Transverse colon (tissue), 4 donors: ENCODE results near the gene DENND1A. TPM values are rescaled to one million over a fixed set of nuclear protein-coding genes. Genes with fewer than 3 reads are reported as not detected.

Experiments used
- DNase-seq: peaks from one replicate; pipeline ENCODE4 v3.0.0-alpha.2; 2019
- H3K27ac ChIP-seq, 4 donors: fragments of 200-600 bp; sonication (generic); 2 replicates each; pipeline ENCODE4 v1.5.1; 2016 to 2018; ENCODE audit warnings: inconsistent platforms in 4 of 4
- H3K27me3 ChIP-seq: fragments of 200-600 bp; sonication (generic); 2 replicates; pipeline ENCODE4 v1.5.1; 2017; ENCODE audit warnings: inconsistent platforms
- H3K36me3 ChIP-seq, 4 donors: fragments of 200-600 bp; sonication (generic); 2 replicates each; pipeline ENCODE4 v1.5.1; 2017 to 2019; ENCODE audit warnings: inconsistent platforms in 4 of 4
- H3K4me1 ChIP-seq, 4 donors: fragments of 200-600 bp; sonication (generic); 2 replicates each; pipeline ENCODE4 v1.5.1; 2017 to 2020; ENCODE audit warnings: inconsistent platforms in 4 of 4
- H3K4me3 ChIP-seq, 4 donors: fragments of 200-600 bp; sonication (generic); 1 replicate in 1 of 4; 2 replicates in 3 of 4; pipeline versions ENCODE4 v1.5.1 to v1.6.1; 2017 to 2019; ENCODE audit warnings: inconsistent platforms in 4 of 4
- H3K9me3 ChIP-seq, 2 donors: fragments of 200-600 bp; sonication (generic); 2 replicates each; pipeline ENCODE4 v1.5.1; 2017 to 2019; ENCODE audit warnings: inconsistent platforms in 2 of 2
- CTCF ChIP-seq, 5 experiments: fragments of 200-600 bp in 3 of 5; fragments of 450-650 bp in 2 of 5; sonication (generic) in 3 of 5; IDR thresholded peaks; 1 replicate in 2 of 5; 2 replicates in 3 of 5; pipeline ENCODE4 v1.5.1; 2016 to 2017; ENCODE audit warnings: antibody characterized with exemption in 5 of 5, inconsistent platforms in 3 of 5, mild to moderate bottlenecking in 2 of 5, moderate library complexity in 1 of 5
- EP300 ChIP-seq: sonication (generic); formaldehyde crosslinking; IDR thresholded peaks from one replicate; pipeline ENCODE4 v1.6.1; 2017; ENCODE audit warnings: antibody characterized with exemption, low read depth
- POLR2A ChIP-seq: fragments of 450-650 bp; IDR thresholded peaks from one replicate; pipeline ENCODE4 v1.6.1; 2016; ENCODE audit warnings: antibody characterized with exemption, mild to moderate bottlenecking, moderate library complexity
- POLR2AphosphoS5 ChIP-seq, 3 donors: sonication (generic); formaldehyde crosslinking; IDR thresholded peaks; one replicate each; pipeline ENCODE4 v1.6.1; 2016; ENCODE audit warnings: antibody characterized with exemption in 3 of 3
- WGBS, 2 donors: methylation state at CpG; one replicate each; pipeline ENCODE4 v1.1.5; 2018; ENCODE audit warnings: low coverage in 1 of 2; 5-methylcytosine and 5-hydroxymethylcytosine counted together
- in situ Hi-C, 4 donors: fragments of 200-750 bp; cut with MboI; loops; one replicate each; pipeline versions ENCODE4 v1.15.0 to v1.15.1; 2017; ENCODE audit warnings: low sequenced_read_pairs in 3 of 4, low pct_ligation_motif_present in 1 of 4, low pct_unique_long_range_greater_than_20kb in 1 of 4
- intact Hi-C: fragments of 100-400 bp; cut with DNase I; formaldehyde crosslinking; loops from one replicate; pipeline ENCODE4 v1.15.1; 2023; ENCODE audit warnings: low total_unique reads
- total RNA-seq, 4 donors: library from RNA; depleted of rRNA; stranded (reverse); fragments of >200 nt; gene quantifications; one replicate each; pipeline ENCODE4 v1.1.0, GENCODE V29; 2016

Gene DENND1A
- total RNA-seq, 4 donors from 2014 or later: 12.5 to 78.6 (median 40.0) TPM

- Histone ChIP-seq H3K36me3 (no peaks in the 10 kb centered on the region), H3K4me3 (no peak overlapping the region), H3K27ac (no peak overlapping the region), H3K27me3 (no peaks in the 10 kb centered on the region), H3K4me1 (no peaks in the 10 kb centered on the region), H3K9me3 (no peaks in the 10 kb centered on the region)
- no peak for TF ChIP-seq POLR2A
- TF ChIP-seq POLR2AphosphoS5 (IDR thresholded peaks at IDR 0.05): no peak
- TF ChIP-seq EP300: no peak
- TF ChIP-seq CTCF (IDR thresholded peaks at IDR 0.05): no peak
- in situ Hi-C loops (loop anchor here in 1 of 4 donors (25.0 kb wide), 1 partner anchor 511 kb away; no protein-coding TSS in a partner anchor), intact Hi-C loops (no loop called here)
- DNase-seq: no peak
- 96% methylated on average over 3 of the region's 3 CpGs; no CpG with 5 or more reads in 1 of the 2 donors for WGBS, 2 donors
Measured at GRCh38 chr9:123525957-123526356, 404.0 kb downstream of the DENND1A start.

- Histone ChIP-seq H3K27ac (no peak overlapping the region), H3K4me1 (no peaks in the 10 kb centered on the region), H3K9me3 (no peaks in the 10 kb centered on the region), H3K27me3 (no peaks in the 10 kb centered on the region), H3K36me3 (no peaks in the 10 kb centered on the region), H3K4me3 (no peak overlapping the region)
- intact Hi-C loops: no loop called here
- DNase-seq: no peak
- in situ Hi-C loops: loop anchor here in 1 of 4 donors (25.0 kb wide), 1 partner anchor 512 kb away; no protein-coding TSS in a partner anchor
- 86 to 92% methylated on average over 6 of the region's 6 CpGs for WGBS, 2 donors
- no peak for TF ChIP-seq CTCF (IDR thresholded peaks at IDR 0.05)
- no peak for TF ChIP-seq POLR2AphosphoS5 (IDR thresholded peaks at IDR 0.05)
- no peak for TF ChIP-seq POLR2A
- no peak for TF ChIP-seq EP300
Measured at GRCh38 chr9:123525424-123525823, 404.5 kb downstream of the DENND1A start.

- no peaks in the 10 kb centered on the region for H3K9me3 ChIP-seq
- no peaks in the 10 kb centered on the region for H3K36me3 ChIP-seq
- intact Hi-C loops (no loop called here), in situ Hi-C loops (loop anchor here in 1 of 4 donors (25.0 kb wide), 1 partner anchor 512 kb away; no protein-coding TSS in a partner anchor)
- TF ChIP-seq EP300 (no peak), POLR2A (no peak), CTCF (IDR thresholded peaks at IDR 0.05) (no peak), POLR2AphosphoS5 (IDR thresholded peaks at IDR 0.05) (no peak)
- H3K4me3 ChIP-seq: no peak overlapping the region
- H3K4me1 ChIP-seq: no peaks in the 10 kb centered on the region
- DNase-seq: no peak
- 95 to 100% methylated on average over 1 to 6 of the region's 6 CpGs for WGBS, 2 donors
- no peaks in the 10 kb centered on the region for H3K27me3 ChIP-seq
- H3K27ac ChIP-seq: no peak overlapping the region
Measured at GRCh38 chr9:123524866-123525265, 405.1 kb downstream of the DENND1A start.

GRCh38 chr9:123523845-123524244 is 406.1 kb downstream of the DENND1A start:
- no peaks in the 10 kb centered on the region for H3K9me3 ChIP-seq
- H3K4me1 ChIP-seq: no peaks in the 10 kb centered on the region
- H3K27me3 ChIP-seq: no peaks in the 10 kb centered on the region
- WGBS, 2 donors: 97 to 100% methylated on average over 2 of the region's 2 CpGs
- TF ChIP-seq EP300 (no peak), POLR2A (no peak), CTCF (IDR thresholded peaks at IDR 0.05) (no peak), POLR2AphosphoS5 (IDR thresholded peaks at IDR 0.05) (no peak)
- H3K36me3 ChIP-seq: no peaks in the 10 kb centered on the region
- intact Hi-C loops: no loop called here
- in situ Hi-C loops: no loop called here
- H3K4me3 ChIP-seq: no peak overlapping the region
- DNase-seq: no peak
- no peak overlapping the region for H3K27ac ChIP-seq
